Duodenal mucosa (tissue), 2 donors: ENCODE results near the gene ZGPAT.

Source experiments
- H3K27ac ChIP-seq: one replicate; pipeline ENCODE4 v1.7.0; 2013; ENCODE audit warnings: low read depth, low read length
- H3K27me3 ChIP-seq, 2 donors: one replicate each; pipeline ENCODE4 v1.7.0; 2013; ENCODE audit warnings: low read length in 2 of 2, control low read depth in 1 of 2; ENCODE audit not compliant: insufficient read depth in 2 of 2, control insufficient read depth in 1 of 2
- H3K36me3 ChIP-seq, 2 donors: one replicate each; pipeline ENCODE4 v1.7.0; 2013; ENCODE audit warnings: low read length in 2 of 2, control low read depth in 1 of 2; ENCODE audit not compliant: insufficient read depth in 2 of 2, control insufficient read depth in 1 of 2
- H3K4me1 ChIP-seq, 2 donors: one replicate each; pipeline ENCODE4 v1.7.0; 2013; ENCODE audit warnings: low read length in 2 of 2, control low read depth in 1 of 2; ENCODE audit not compliant: insufficient read depth in 2 of 2, control insufficient read depth in 1 of 2
- H3K4me3 ChIP-seq, 2 donors: one replicate each; pipeline ENCODE4 v1.7.0; 2013; ENCODE audit warnings: low read length in 2 of 2, low read depth in 1 of 2
- H3K9ac ChIP-seq, 2 donors: one replicate each; pipeline ENCODE4 v1.7.0; 2013; ENCODE audit warnings: low read length in 2 of 2, low read depth in 1 of 2
- H3K9me3 ChIP-seq, 2 donors: one replicate each; pipeline ENCODE4 v1.7.0; 2013; ENCODE audit warnings: low read length in 2 of 2, control low read depth in 1 of 2; ENCODE audit not compliant: control insufficient read depth in 1 of 2

The ZGPAT gene

GRCh38 chr20:63744574-63745423 is 37.0 kb downstream of the ZGPAT start:
- Histone ChIP-seq H3K27ac (no peak overlapping the region), H3K4me3 (no peak overlapping the region), H3K4me1 (peaks cover 0 to 11% of the 10 kb centered on the region in 2 donors), H3K9me3 (no peaks in the 10 kb centered on the region), H3K27me3 (no peaks in the 10 kb centered on the region), H3K9ac (no peak overlapping the region), H3K36me3 (peaks cover 0 to 4% of the 10 kb centered on the region in 2 donors)

GRCh38 chr20:63745424-63745805 is 37.6 kb downstream of the ZGPAT start:
- Histone ChIP-seq H3K4me1 (peaks cover 0 to 11% of the 10 kb centered on the region in 2 donors), H3K9ac (no peak overlapping the region), H3K4me3 (no peak overlapping the region), H3K27ac (no peak overlapping the region), H3K27me3 (no peaks in the 10 kb centered on the region), H3K9me3 (no peaks in the 10 kb centered on the region), H3K36me3 (peaks cover 0 to 4% of the 10 kb centered on the region in 2 donors)

GRCh38 chr20:63745961-63746731 is 38.3 kb downstream of the ZGPAT start:
- Histone ChIP-seq H3K9me3 (no peaks in the 10 kb centered on the region), H3K36me3 (peaks cover 0 to 4% of the 10 kb centered on the region in 2 donors), H3K27me3 (no peaks in the 10 kb centered on the region), H3K9ac (no peak overlapping the region), H3K27ac (no peak overlapping the region), H3K4me1 (peaks cover 0 to 4% of the 10 kb centered on the region in 2 donors), H3K4me3 (no peak overlapping the region)

DNA sequence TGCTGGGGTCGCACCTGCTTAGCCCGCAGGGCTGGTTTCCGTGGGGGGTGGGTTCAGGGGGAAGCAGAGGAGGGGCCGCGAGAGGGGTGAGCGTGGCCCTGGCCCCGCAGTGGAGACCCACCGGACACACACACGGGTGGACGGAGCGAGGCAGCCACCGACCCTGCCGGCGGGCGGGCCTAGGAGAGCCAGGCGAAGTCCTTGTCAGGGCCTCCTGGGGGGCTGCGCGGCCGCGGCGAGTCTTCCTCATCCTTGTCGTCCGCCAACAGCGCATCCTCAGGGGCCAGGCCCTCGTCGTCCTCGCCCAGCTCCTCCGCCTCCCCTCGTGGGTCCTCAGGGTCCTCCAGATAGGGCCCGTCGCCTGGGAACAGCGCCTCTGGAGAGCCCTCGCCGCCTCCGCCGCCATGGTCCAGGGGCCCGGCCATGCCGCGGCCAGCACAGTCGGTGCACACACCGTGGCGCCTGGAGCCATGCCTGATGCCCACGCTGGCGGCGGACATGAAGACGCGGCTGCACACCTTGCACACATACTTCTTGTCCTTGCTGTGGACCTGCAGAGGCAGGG is 39.0 kb downstream of the ZGPAT start:
- Histone ChIP-seq H3K4me1 (no peaks in the 10 kb centered on the region), H3K9me3 (no peaks in the 10 kb centered on the region), H3K36me3 (peaks cover 0 to 4% of the 10 kb centered on the region in 2 donors), H3K27me3 (no peaks in the 10 kb centered on the region), H3K4me3 (no peak overlapping the region), H3K27ac (no peak overlapping the region), H3K9ac (no peak overlapping the region)

GRCh38 chr20:63747622-63748069 is 39.8 kb downstream of the ZGPAT start:
- H3K9ac ChIP-seq, result no peak overlapping the region
- no peaks in the 10 kb centered on the region for H3K27me3 ChIP-seq
- peaks cover 0 to 4% of the 10 kb centered on the region in 2 donors for H3K36me3 ChIP-seq
- H3K4me1 ChIP-seq, result no peaks in the 10 kb centered on the region
- H3K27ac ChIP-seq, result no peak overlapping the region
- H3K9me3 ChIP-seq, result no peaks in the 10 kb centered on the region
- H3K4me3 ChIP-seq, result no peak overlapping the region

GRCh38 chr20:63748070-63748933 is 40.5 kb downstream of the ZGPAT start:
- H3K27ac ChIP-seq, result no peak overlapping the region
- no peaks in the 10 kb centered on the region for H3K27me3 ChIP-seq

GRCh38 chr20:63748934-63749270 is 41.1 kb downstream of the ZGPAT start:
- Histone ChIP-seq H3K36me3 (no peaks in the 10 kb centered on the region), H3K9me3 (no peaks in the 10 kb centered on the region), H3K27me3 (no peaks in the 10 kb centered on the region), H3K4me3 (no peak overlapping the region), H3K9ac (no peak overlapping the region), H3K27ac (no peak overlapping the region), H3K4me1 (no peaks in the 10 kb centered on the region)

More at GRCh38 chr20:63748070-63748933, 40.5 kb downstream of the ZGPAT start:
- no peaks in the 10 kb centered on the region for H3K9me3 ChIP-seq
- no peaks in the 10 kb centered on the region for H3K4me1 ChIP-seq
- H3K9ac ChIP-seq, result no peak overlapping the region
- peaks cover 0 to 4% of the 10 kb centered on the region in 2 donors for H3K36me3 ChIP-seq
- H3K4me3 ChIP-seq, result no peak overlapping the region

DNA sequence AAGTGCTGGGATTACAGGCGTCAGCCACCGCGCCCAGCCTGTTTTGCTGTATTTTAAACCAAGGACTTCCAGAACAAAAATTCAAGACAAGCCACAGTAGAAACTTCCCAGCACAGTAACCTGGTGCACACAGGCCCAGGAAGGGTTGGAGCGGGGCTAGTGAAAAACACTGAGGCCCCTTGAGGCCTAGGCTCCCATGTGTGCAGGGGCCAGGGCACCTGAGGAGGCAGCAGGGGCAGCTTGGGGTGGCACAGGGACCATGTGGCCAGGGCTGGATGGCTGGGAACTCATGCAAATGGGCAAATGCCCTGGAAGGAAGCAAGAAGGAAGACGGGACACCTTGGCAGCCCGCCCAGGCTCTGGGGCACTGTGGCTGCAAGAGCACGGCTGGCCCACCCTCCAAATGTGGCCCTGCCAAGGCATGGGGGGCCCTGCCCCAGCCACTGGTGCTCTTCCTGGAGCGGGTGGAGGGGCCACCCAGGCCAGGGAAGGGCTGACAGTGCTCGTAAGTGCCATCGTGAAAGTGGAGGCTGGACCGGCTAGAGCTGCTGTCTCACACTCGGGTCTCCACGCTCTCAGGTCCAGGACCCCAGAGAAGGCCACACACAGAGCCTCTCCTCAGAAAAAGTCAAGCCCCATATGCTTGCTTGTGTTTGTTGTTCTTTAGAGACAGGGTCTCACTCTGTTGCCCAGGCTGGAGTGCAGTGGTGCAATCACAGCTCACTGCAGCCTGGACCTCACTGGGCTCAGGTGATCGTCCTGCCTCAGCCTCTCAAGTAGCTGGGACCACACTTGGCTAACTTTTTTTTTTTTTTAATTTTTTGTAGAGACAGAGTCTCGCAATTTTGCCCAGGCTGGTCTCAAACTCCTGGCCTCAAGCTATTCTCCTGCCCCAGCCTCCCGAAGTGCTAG is 42.0 kb downstream of the ZGPAT start:
- Histone ChIP-seq H3K4me1 (no peaks in the 10 kb centered on the region), H3K36me3 (no peaks in the 10 kb centered on the region), H3K9ac (no peak overlapping the region), H3K27me3 (no peaks in the 10 kb centered on the region), H3K4me3 (no peak overlapping the region), H3K27ac (no peak overlapping the region), H3K9me3 (no peaks in the 10 kb centered on the region)
